Heart left ventricle (tissue), 16 donors: ENCODE data around the gene JHY. TPM values are rescaled to one million over a fixed set of nuclear protein-coding genes. Genes with fewer than 3 reads are reported as not detected.

Source experiments
- ATAC-seq, 4 donors: fragments of 200-7000 bp; cut with Tn5 transposase; one replicate each; pipeline ENCODE4 v1.9.1; 2020 to 2022; ENCODE audit warnings: moderate library complexity in 4 of 4, mild to moderate bottlenecking in 3 of 4, moderate number of reproducible peaks in 1 of 4
- DNase-seq, 5 donors: peaks; one replicate each; pipeline ENCODE4 v3.0.0-alpha.2; 2020
- H3K27ac ChIP-seq, 12 donors: fragments of 200-600 bp; sonication (generic) in 4 of 12; one replicate each; pipeline versions ENCODE4 v1.5.0 to v1.8.0; 2016 to 2022; ENCODE audit warnings: mild to moderate bottlenecking in 2 of 12
- H3K27me3 ChIP-seq, 9 donors: fragments of 200-600 bp; sonication (generic) in 2 of 9; one replicate each; pipeline versions ENCODE4 v1.5.1 to v1.8.0; 2016 to 2022; ENCODE audit warnings: mild to moderate bottlenecking in 3 of 9
- H3K36me3 ChIP-seq, 9 donors: fragments of 200-600 bp; sonication (generic) in 2 of 9; one replicate each; pipeline versions ENCODE4 v1.5.0 to v1.8.0; 2018 to 2022; ENCODE audit warnings: mild to moderate bottlenecking in 2 of 9
- H3K4me1 ChIP-seq, 12 donors: fragments of 200-600 bp; sonication (generic) in 4 of 12; one replicate each; pipeline versions ENCODE4 v1.5.0 to v1.8.0; 2016 to 2022; ENCODE audit warnings: mild to moderate bottlenecking in 3 of 12
- H3K4me3 ChIP-seq, 12 donors: fragments of 200-600 bp; sonication (generic) in 4 of 12; one replicate each; pipeline versions ENCODE4 v1.5.0 to v1.8.0; 2017 to 2022; ENCODE audit warnings: mild to moderate bottlenecking in 9 of 12, moderate library complexity in 4 of 12
- H3K9me3 ChIP-seq, 12 donors: fragments of 200-600 bp; sonication (generic) in 4 of 12; one replicate each; pipeline versions ENCODE4 v1.5.0 to v1.8.0; 2016 to 2022; ENCODE audit warnings: mild to moderate bottlenecking in 1 of 12
- POLR2A ChIP-seq, 2 donors: fragments of 450-650 bp; IDR thresholded peaks; one replicate each; pipeline ENCODE4 v1.6.1; 2017; ENCODE audit warnings: antibody characterized with exemption in 2 of 2, mild to moderate bottlenecking in 2 of 2, moderate library complexity in 2 of 2
- WGBS, 4 donors: extraction: QIAGEN DNeasy Blood & Tissue Kit in 2 of 4; methylation state at CpG; one replicate each; pipeline versions ENCODE4 v1.1.5 to v1.1.7; 2013 to 2018; 5-methylcytosine and 5-hydroxymethylcytosine counted together
- intact Hi-C, 10 donors: fragments of 100-400 bp; cut with DNase I; formaldehyde crosslinking; loops; one replicate each; pipeline versions ENCODE4 v1.11.1 to v1.14.2; 2022
- polyA plus RNA-seq, 2 donors: library from polyadenylated mRNA; stranded (reverse); fragments of 200-250 nt; gene quantifications; one replicate each; pipeline ENCODE4 v1.2.3, GENCODE V29; 2013
- total RNA-seq, 9 donors: library from RNA; depleted of rRNA in 2 of 9; stranded (reverse); fragments of >200 nt in 2 of 9; fragmentation: NEBNext Ultra II Directional in 3 of 9; extraction: Animal tissue kit (Norgen Biotek cat#: 25700) in 3 of 9; gene quantifications; one replicate each; pipeline versions ENCODE4 v1.1.0 to v1.2.4, GENCODE V29; 2016 to 2023
- TF ChIP-seq, protein P1 (sequence below), 12 donors: fragments of 200-600 bp; sonication (generic) in 4 of 12; IDR thresholded peaks; one replicate each; pipeline versions ENCODE4 v1.5.0 to v1.8.0; 2018 to 2022; ENCODE audit warnings: antibody characterized with exemption in 12 of 12, mild to moderate bottlenecking in 5 of 12
- donor health status: ischemic (EF 13 %, LVEDD 7.1; RV severe dilation, severe dysfunction).
- donor health status: healthy with polysubstance abuse.
- donor health status: DM: no; HTN: yes; CAD: no.
- donor health status: DM: no; HTN: no; CAD: no.
- donor health status: ischemic (EF 25% LVEDD 6.9; RV normal size, moderate dysfunction).
- donor health status: ischemic (EF 25% LVEDD 5.7; RV mildly dilated, moderate dysfunction).
- donor health status: healthy.
- donor health status: DM: yes; HTN: yes; CAD: no.
- donor health status: ischemic (EF 35%, LVEDD 5.7; RV mildly dilated, moderate dysfunction).
- donor health status: nonischemic (EF 11% LVEDD 7.7; RV severe dilation, severe dysfunction).
- donor health status: DM: yes; HTN: yes; CAD: no.
- donor health status: PGD.
- donor health status: ischemic (EF 29% LVEDD 5.4; RV normal size, mild dysfunction).
- donor health status: nonischemic (EF 23%, LVEDD 6.1; RV moderate dilation, normal function).

JHY gene
- total and polyA plus RNA-seq, 11 donors: 0.50 to 2.3 (median 0.93) TPM

DNA sequence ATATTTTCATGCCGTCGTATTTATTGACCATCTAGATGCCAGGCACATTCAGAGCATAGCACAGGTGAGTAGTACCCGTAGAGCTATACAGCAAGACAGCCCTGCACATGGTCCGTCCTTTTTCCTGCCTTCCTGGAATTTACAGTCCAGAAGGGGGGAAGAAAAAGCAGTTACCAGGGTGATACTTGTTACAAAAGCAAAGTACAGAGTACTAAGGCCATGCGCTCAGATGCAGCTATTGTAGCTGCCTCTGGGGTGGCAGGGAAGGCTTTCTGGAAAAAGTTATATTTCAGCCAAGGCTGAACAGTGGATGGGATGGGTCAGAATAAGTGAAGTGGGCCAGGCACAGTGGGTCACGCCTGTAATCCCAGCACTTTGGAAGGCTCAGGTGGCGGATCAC, 36.2 kb downstream of the JHY start:
- Histone ChIP-seq H3K27me3 (no peaks in the 10 kb centered on the region), H3K27ac (no peak overlapping the region), H3K4me3 (no peak overlapping the region), H3K4me1 (no peaks in the 10 kb centered on the region), H3K36me3 (no peaks in the 10 kb centered on the region), H3K9me3 (no peaks in the 10 kb centered on the region)
- ATAC-seq: no peak
- TF ChIP-seq POLR2A (IDR thresholded peaks at IDR 0.05): no peak
- TF ChIP-seq, protein P1, sequence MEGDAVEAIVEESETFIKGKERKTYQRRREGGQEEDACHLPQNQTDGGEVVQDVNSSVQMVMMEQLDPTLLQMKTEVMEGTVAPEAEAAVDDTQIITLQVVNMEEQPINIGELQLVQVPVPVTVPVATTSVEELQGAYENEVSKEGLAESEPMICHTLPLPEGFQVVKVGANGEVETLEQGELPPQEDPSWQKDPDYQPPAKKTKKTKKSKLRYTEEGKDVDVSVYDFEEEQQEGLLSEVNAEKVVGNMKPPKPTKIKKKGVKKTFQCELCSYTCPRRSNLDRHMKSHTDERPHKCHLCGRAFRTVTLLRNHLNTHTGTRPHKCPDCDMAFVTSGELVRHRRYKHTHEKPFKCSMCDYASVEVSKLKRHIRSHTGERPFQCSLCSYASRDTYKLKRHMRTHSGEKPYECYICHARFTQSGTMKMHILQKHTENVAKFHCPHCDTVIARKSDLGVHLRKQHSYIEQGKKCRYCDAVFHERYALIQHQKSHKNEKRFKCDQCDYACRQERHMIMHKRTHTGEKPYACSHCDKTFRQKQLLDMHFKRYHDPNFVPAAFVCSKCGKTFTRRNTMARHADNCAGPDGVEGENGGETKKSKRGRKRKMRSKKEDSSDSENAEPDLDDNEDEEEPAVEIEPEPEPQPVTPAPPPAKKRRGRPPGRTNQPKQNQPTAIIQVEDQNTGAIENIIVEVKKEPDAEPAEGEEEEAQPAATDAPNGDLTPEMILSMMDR (IDR thresholded peaks at IDR 0.05): no peak
- DNase-seq: no peak
- 87 to 97% (median 93%) methylated on average over 7 of the region's 7 CpGs for WGBS, 4 donors
- intact Hi-C loops: loop anchor here in 2 of 10 donors (10.0 kb wide), 1 partner anchor 106 kb away; no protein-coding TSS in a partner anchor

DNA sequence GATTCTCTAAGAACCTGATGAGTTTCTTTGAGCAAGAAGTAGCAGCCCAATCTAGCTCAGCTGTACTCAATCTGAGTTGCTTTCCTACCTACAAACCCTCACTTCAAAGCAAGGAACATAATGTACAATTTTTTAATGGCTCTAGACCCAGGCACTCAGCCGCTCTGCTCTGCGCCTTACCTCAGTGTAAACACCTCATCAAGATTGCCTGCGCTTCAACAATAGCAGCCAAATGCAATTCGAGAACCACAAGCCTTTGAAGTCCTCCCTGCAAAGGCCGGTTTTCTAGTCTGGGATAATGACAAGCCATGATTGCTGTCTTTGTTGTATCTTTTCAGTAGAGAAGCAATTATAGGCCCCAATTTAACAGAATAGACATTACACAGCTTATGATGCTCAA, 38.0 kb downstream of the JHY start:
- Histone ChIP-seq H3K27ac (no peak overlapping the region), H3K27me3 (no peaks in the 10 kb centered on the region), H3K36me3 (no peaks in the 10 kb centered on the region), H3K9me3 (no peaks in the 10 kb centered on the region), H3K4me3 (no peak overlapping the region), H3K4me1 (no peaks in the 10 kb centered on the region)
- intact Hi-C loops: no loop called here
- ATAC-seq (no peak), DNase-seq (no peak)
- WGBS, 4 donors: 85 to 89% (median 86%) methylated on average over 5 of the region's 5 CpGs
- TF ChIP-seq, protein P1 (IDR thresholded peaks at IDR 0.05): no peak
- no peak for TF ChIP-seq POLR2A (IDR thresholded peaks at IDR 0.05)

DNA sequence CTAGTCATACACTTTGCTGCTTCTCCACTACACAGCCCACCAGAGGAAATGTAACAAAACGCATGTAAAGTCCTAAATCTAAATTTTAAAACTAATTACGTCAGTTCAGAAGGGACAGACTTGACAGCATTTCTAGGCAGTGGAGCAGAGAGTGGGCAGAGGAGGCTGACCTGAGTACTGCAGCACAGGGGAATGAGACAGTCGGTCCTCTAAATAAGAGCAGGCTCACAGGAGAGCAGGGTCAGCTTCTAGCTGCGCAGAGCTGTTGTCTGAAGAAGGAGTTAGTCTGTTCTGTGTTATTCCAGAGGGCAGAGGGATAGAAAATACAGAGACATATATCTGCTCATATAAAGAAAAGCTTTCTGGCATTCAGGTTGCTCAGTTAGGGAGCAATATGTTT, 40.3 kb downstream of the JHY start:
- ATAC-seq (no peak), DNase-seq (no peak)
- WGBS, 4 donors: 80 to 86% (median 84%) methylated on average over 4 of the region's 4 CpGs
- Histone ChIP-seq H3K4me3 (no peak overlapping the region), H3K4me1 (no peaks in the 10 kb centered on the region), H3K27me3 (no peaks in the 10 kb centered on the region), H3K9me3 (no peaks in the 10 kb centered on the region), H3K36me3 (no peaks in the 10 kb centered on the region), H3K27ac (peak overlapping the region in 1 of 12 donors; percentile 54)
- TF ChIP-seq, protein P1 (IDR thresholded peaks at IDR 0.05): no peak
- no peak for TF ChIP-seq POLR2A (IDR thresholded peaks at IDR 0.05)
- intact Hi-C loops: no loop called here

DNA sequence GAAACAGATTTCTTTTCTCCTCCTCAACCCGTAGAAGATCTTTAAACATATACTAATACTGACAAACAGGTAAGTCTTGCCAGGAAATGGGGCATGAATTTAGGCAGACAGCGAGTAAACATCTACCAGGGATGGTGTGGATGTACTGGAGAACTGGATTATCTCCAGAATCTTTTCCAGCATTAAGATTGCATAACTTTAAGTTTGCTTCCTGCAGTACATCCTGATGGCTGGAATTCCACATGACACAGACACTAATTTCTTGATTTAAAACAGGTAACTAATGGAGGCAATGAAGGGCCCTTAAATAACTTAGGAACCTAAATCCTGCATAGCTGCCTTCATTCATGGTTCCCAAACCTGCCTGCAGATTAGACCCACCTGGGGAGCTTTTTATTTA, 40.7 kb downstream of the JHY start:
- TF ChIP-seq POLR2A (IDR thresholded peaks at IDR 0.05): no peak
- TF ChIP-seq, protein P1 (IDR thresholded peaks at IDR 0.05): no peak
- Histone ChIP-seq H3K4me3 (no peak overlapping the region), H3K27ac (peak overlapping the region in 1 of 12 donors; percentile 54), H3K4me1 (no peaks in the 10 kb centered on the region), H3K27me3 (no peaks in the 10 kb centered on the region), H3K9me3 (no peaks in the 10 kb centered on the region), H3K36me3 (no peaks in the 10 kb centered on the region)
- no peak for DNase-seq
- ATAC-seq: no peak
- 92 to 93% (median 92%) methylated on average over 2 of the region's 2 CpGs for WGBS, 4 donors
- intact Hi-C loops: no loop called here
